Endothelial cell of umbilical vein (primary cell): ENCODE results near the gene LCAT. TPM values are rescaled to one million over a fixed set of nuclear protein-coding genes. Genes with fewer than 3 reads are reported as not detected.

Source experiments
- Bru-seq: library from RNA; stranded (reverse); fragments of 400-500 nt; gene quantifications from one replicate; lab custom pipeline; 2021; lab: Mats Ljungman, UMichigan
- BruChase-seq, 2 experiments: library from RNA; stranded (reverse); fragments of 400-500 nt; gene quantifications; one replicate each; lab custom pipeline; 2021; lab: Mats Ljungman, UMichigan
- BruUV-seq: library from RNA; stranded (reverse); fragments of 400-500 nt; replicated peaks from 2 replicates; lab custom pipeline; 2021; lab: Mats Ljungman, UMichigan
- CTCF ChIA-PET: fragments of 300-600, 350-600 bp; sonication (Branson Sonifier 250); formaldehyde crosslinking; loops from one replicate; lab custom pipeline; 2021; ENCODE audit warnings: antibody characterized with exemption, inconsistent platforms; lab: Charles Lee
- POLR2A ChIA-PET: fragments of 300-600, 350-600 bp; sonication (Branson Sonifier 250); formaldehyde crosslinking; loops from one replicate; lab custom pipeline; 2021; ENCODE audit warnings: antibody characterized with exemption, inconsistent platforms; lab: Charles Lee
- DNase-seq: peaks from one replicate; pipeline ENCODE4 v3.0.0-alpha.2; 2011; ENCODE audit warnings: low read depth, low spot score
- FAIRE-seq: peaks from 2 replicates; lab custom pipeline; 2011; peaks lifted over from hg19 to GRCh38; lab: Jason Lieb, UNC
- H2AFZ ChIP-seq: 2 replicates; pipeline ENCODE4 v1.6.0; 2012; ENCODE audit warnings: low read depth, low read length, control low read depth, inconsistent platforms
- H3K27ac ChIP-seq: 2 replicates; pipeline ENCODE4 v1.5.1; 2011; ENCODE audit warnings: low read depth, mild to moderate bottlenecking, control low read depth, low read length, moderate library complexity; ENCODE audit not compliant: insufficient read depth
- H3K27me3 ChIP-seq, 2 experiments: 2 replicates each; pipeline versions ENCODE4 v1.6.0 to v1.6.1; 2011; ENCODE audit warnings: low read length in 2 of 2, mixed read lengths in 1 of 2; ENCODE audit not compliant: control insufficient read depth in 2 of 2, insufficient read depth in 2 of 2
- H3K36me3 ChIP-seq, 2 experiments: 2 replicates in 1 of 2; 3 replicates in 1 of 2; pipeline ENCODE4 v1.5.1; 2011; ENCODE audit warnings: low read length in 2 of 2, mild to moderate bottlenecking in 1 of 2, moderate library complexity in 1 of 2; ENCODE audit not compliant: control insufficient read depth in 2 of 2, insufficient read depth in 2 of 2; ENCODE audit errors: extremely low read depth in 1 of 2
- H3K4me1 ChIP-seq: 3 replicates; pipeline ENCODE4 v1.5.1; 2011; ENCODE audit warnings: mild to moderate bottlenecking, low read length; ENCODE audit not compliant: control insufficient read depth, insufficient read depth; ENCODE audit errors: extremely low read depth
- H3K4me2 ChIP-seq: 2 replicates; pipeline ENCODE4 v1.6.1; 2011; ENCODE audit warnings: low read length, control low read depth, mixed read lengths; ENCODE audit not compliant: insufficient read depth
- H3K4me3 ChIP-seq, 3 experiments: fragments of 200-600 bp in 1 of 3; sonication (generic), shearing (Covaris generic) in 1 of 3; replicated peaks in 1 of 3; 2 replicates each; pipeline ENCODE4 v1.5.1; 2011 to 2016; ENCODE audit warnings: control low read depth in 3 of 3, low read length in 3 of 3, mild to moderate bottlenecking in 2 of 3, inconsistent platforms in 1 of 3, low read depth in 1 of 3, moderate library complexity in 1 of 3; ENCODE audit not compliant: insufficient read depth in 1 of 3
- H3K79me2 ChIP-seq: 2 replicates; pipeline ENCODE4 v1.6.0; 2012; ENCODE audit warnings: low read length, inconsistent platforms; ENCODE audit not compliant: control insufficient read depth, insufficient read depth
- H3K9ac ChIP-seq: replicated peaks from 2 replicates; pipeline ENCODE3; 2011; ENCODE audit warnings: low read length, control low read depth; ENCODE audit not compliant: insufficient read depth; ENCODE audit errors: extremely low read depth
- H3K9me1 ChIP-seq: replicated peaks from 3 replicates; pipeline ENCODE4 v1.6.0; 2011; ENCODE audit warnings: mild to moderate bottlenecking, low read length; ENCODE audit not compliant: control insufficient read depth, insufficient read depth; ENCODE audit errors: extremely low read depth
- H3K9me3 ChIP-seq: replicated peaks from 2 replicates; pipeline ENCODE4 v1.5.1; 2012; ENCODE audit warnings: low read length, inconsistent platforms; ENCODE audit not compliant: control insufficient read depth, insufficient read depth
- H4K20me1 ChIP-seq: replicated peaks from 2 replicates; pipeline ENCODE3; 2011; ENCODE audit warnings: mild to moderate bottlenecking, low read length; ENCODE audit not compliant: control insufficient read depth, insufficient read depth; ENCODE audit errors: extremely low read depth
- EZH2 ChIP-seq: IDR thresholded peaks from 2 replicates; pipeline ENCODE4 v1.6.1; 2012; ENCODE audit warnings: borderline replicate concordance, low read depth, mild to moderate bottlenecking, moderate library complexity, low read length, inconsistent platforms; ENCODE audit not compliant: severe bottlenecking
- JUN ChIP-seq: IDR thresholded peaks from 2 replicates; pipeline ENCODE4 v1.6.1; 2011; ENCODE audit warnings: borderline replicate concordance, low read depth; ENCODE audit not compliant: insufficient read length, insufficient read depth
- POLR2A ChIP-seq: IDR thresholded peaks from 2 replicates; pipeline ENCODE4 v1.6.1; 2012; ENCODE audit warnings: low read depth, mild to moderate bottlenecking, control low read depth, low read length
- dilution Hi-C: fragments of 300-500 bp; cut with MboI; formaldehyde crosslinking; loops from one replicate; pipeline ENCODE4 v1.15.0; 2019; ENCODE audit warnings: low sequenced_read_pairs; ENCODE audit not compliant: extremely low pct_ligation_motif_present
- intact Hi-C: fragments of 100-400 bp; cut with micrococcal nuclease; formaldehyde crosslinking; loops from one replicate; pipeline ENCODE4 v1.10.0; 2022
- long read RNA-seq: library from polyadenylated mRNA; stranded (forward); transcript quantifications from one replicate; pipeline ENCODE4 v2.0.0, GENCODE V29; 2021
- polyA minus RNA-seq, 3 experiments: library from RNA; depleted of rRNA, polyadenylated mRNA; stranded (reverse); fragments of >200 nt; gene quantifications; 1 replicate in 1 of 3; 2 replicates in 2 of 3; pipeline ENCODE4 v1.2.3, GENCODE V29; 2011
- polyA plus RNA-seq, 4 experiments: library from polyadenylated mRNA; depleted of rRNA in 3 of 4; stranded (reverse) in 3 of 4; unstranded in 1 of 4; fragments of >200 nt; gene quantifications; 2 replicates each; pipeline versions ENCODE4 v1.2.1 to v1.2.3, GENCODE V29; 2011 to 2012; ENCODE audit warnings: missing spikeins in 1 of 4
- total RNA-seq: library from RNA; stranded (reverse); gene quantifications from 2 replicates; pipeline ENCODE4 v1.2.3, GENCODE V29; 2021

Gene LCAT
- 44.9 and 46.1 TPM in 2 replicates for total RNA-seq
- polyA plus RNA-seq: 22.6 and 32.5 TPM in 2 replicates
- 6.1 and 6.9 TPM in 2 replicates for polyA plus RNA-seq (2011; cell fraction: cytosol; rRNA removed)
- 115 and 136 TPM in 2 replicates for polyA plus RNA-seq (2011; cell fraction: nucleus; rRNA removed)
- 18.8 and 26.0 TPM in 2 replicates for polyA plus RNA-seq (2012)
- 9.0 and 15.1 TPM in 2 replicates for polyA minus RNA-seq
- polyA minus RNA-seq (2011; cell fraction: cytosol; rRNA and poly(A)+ RNA removed): 4.1 TPM
- polyA minus RNA-seq (2011; cell fraction: nucleus; rRNA and poly(A)+ RNA removed): 18.0 and 27.6 TPM in 2 replicates
- percentile 63 among the genes with signal in this experiment for Bru-seq, nascent RNA
- percentile 86 among the genes with signal in this experiment for BruChase-seq, experiment 1, labeled RNA remaining after a 6-hour chase
- percentile 84 among the genes with signal in this experiment for BruChase-seq, experiment 2, labeled RNA remaining after a 2-hour chase
- long read RNA-seq, partial matches to known transcripts: 1 of 15 reads
- long read RNA-seq, other reads (novel, unspliced or antisense): 12 of 15 reads

DNA sequence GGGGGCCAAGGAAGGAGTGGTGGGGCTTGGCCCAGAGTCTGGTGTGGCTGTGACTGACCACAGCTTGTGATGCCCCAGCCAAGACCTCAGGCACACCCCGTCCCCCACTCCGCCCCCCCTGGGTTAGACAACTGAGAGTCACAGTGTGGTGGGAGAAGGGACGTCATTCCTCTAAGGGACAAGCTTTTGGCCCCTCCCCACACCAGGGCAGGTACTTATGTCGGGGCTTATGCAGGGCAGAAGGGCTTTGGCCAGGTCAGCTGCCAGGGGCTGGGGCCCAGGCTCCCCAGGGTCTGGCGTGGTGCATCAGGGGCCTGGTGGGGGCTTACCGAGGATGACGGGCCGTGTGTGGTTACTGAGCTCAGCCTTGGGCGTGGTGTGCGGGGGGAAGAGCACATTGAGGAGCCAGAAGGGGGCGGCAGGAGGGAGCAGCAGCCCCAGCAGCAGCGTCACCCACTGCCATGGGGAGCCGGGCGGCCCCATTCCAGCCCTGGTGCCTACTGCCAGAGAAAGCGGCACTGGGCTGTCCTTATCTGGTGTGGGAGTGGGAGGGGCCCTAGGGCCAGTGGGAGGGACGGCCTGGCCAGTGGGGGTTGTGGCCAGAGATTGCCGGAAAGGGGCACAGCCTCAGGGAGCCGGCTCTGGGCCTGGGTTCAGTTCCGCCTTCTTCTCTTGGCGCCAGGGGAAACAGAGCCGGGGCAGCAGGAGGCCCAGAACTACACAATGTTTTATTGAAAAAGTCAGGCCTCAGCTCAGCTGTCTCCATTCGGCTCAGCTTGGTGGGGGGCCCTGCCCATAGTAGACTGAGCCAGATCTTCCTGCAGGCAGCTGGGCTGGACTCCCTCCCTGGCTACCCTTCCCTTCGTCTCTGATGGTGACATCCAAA lies at the start of gene LCAT:
TSS of gene LCAT (minus strand) at position 502 of the 886 bp plus-strand sequence. CDS start at position 483, 19 bp downstream.
- H4K20me1 ChIP-seq: no peaks in the 10 kb centered on the region
- no peak within 1 kb of the TSS for H3K9ac ChIP-seq
- H2AFZ ChIP-seq: no peak within 1 kb of the TSS
- H3K36me3 ChIP-seq: peaks cover 28 to 73% of the 10 kb centered on the region in 2 experiments
- TF ChIP-seq EZH2 (no peak), POLR2A (peak; percentile 43), JUN (no peak)
- H3K4me2 ChIP-seq: no peak within 1 kb of the TSS
- CTCF ChIA-PET: interaction anchor here (0.6 to 1.4 kb wide), 4 partner anchors 60 to 345 kb away, joined by 3 to 5 read pairs (median 3); no protein-coding TSS in a partner anchor
- POLR2A ChIA-PET: no interaction called here
- dilution Hi-C loops (no loop called here), intact Hi-C loops (no loop called here)
- no peaks in the 10 kb centered on the region for H3K79me2 ChIP-seq
- FAIRE-seq (no peak), DNase-seq (no peak)
- H3K27ac ChIP-seq: no peak within 1 kb of the TSS
- no peak within 1 kb of the TSS for H3K4me3 ChIP-seq
- H3K9me1 ChIP-seq: no peaks in the 10 kb centered on the region
- H3K4me1 ChIP-seq: no peaks in the 10 kb centered on the region
- H3K9me3 ChIP-seq: no peaks in the 10 kb centered on the region
- no peaks in the 10 kb centered on the region for H3K27me3 ChIP-seq
- no TSS peak for BruUV-seq
